Erythroblast (primary cell): ENCODE data around the gene PTPRD.

ENCODE experiments used
- GATA1 ChIP-seq: IDR thresholded peaks from 2 replicates; pipeline ENCODE4 v1.6.1; 2011; ENCODE audit warnings: low read depth, mild to moderate bottlenecking, control low read depth, low read length, moderate library complexity
- POLR2A ChIP-seq: IDR thresholded peaks from 2 replicates; pipeline ENCODE4 v1.6.1; 2011; ENCODE audit warnings: mild to moderate bottlenecking, low read length

GRCh38 chr9:8764051-8764450 is 1848.8 kb downstream of the PTPRD start:
- TF ChIP-seq POLR2A (no peak), GATA1 (no peak)
